Measurements from ENCODE around the gene ETV5. TPM values are rescaled to one million over a fixed set of nuclear protein-coding genes. Genes with fewer than 3 reads are reported as not detected.

The ETV5 gene
- polyA plus RNA-seq, 1 of the 3 experiments (the other 2 are of a cell fraction), result 20.9 TPM

DNA sequence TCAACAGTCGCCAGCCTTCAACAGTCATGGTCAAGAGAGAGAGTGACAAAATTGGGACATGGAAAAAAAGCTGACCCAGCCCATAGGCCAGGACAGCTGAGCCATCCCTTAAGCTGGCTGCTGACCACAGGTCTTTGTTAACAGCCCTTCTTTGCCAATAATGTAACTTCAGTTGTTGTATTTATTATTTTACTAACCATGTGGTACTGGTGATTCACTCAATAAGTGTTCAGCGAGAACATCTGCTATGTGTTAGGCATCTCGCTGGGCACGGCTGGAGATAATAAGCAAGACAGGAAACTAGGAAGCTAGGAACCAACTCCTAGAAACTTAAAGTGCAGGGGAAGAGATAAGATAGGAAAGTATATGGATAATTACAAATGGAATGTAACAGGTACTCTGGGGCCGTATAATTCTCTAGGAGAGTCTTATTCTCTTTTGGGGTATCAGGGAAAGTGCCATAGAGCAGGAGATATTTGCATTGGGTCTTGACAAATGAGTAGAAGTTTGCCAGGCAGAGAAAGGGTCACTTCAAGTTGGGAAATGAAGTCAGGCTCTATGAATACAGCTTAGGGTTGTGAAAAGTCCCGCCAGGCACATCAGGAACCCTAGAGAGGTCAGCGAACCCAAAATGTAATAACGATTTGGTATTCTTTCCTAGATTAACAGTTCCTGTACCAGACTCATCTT is 87.1 kb downstream of the ETV5 start:
- Histone ChIP-seq H3K27ac (ENCODE audit: low read depth in 2 of 2, low read length in 1 of 2) (peak overlapping the region; percentile 11 to 69; a peak in 3 of 4 replicates), H3K4me1 (ENCODE audit: control insufficient read depth in 1 of 2, insufficient read depth in 2 of 2, low read depth in 1 of 2, low read length in 1 of 2) (peaks cover 3 to 4% of the 10 kb centered on the region in 2 experiments; a peak in 2 of 4 replicates), H2AFZ (ENCODE audit: low read depth) (no peak overlapping the region), H3K36me3 (replicated peaks in 1 of 2; ENCODE audit: control insufficient read depth in 1 of 2, insufficient read depth in 2 of 2, low read length in 1 of 2) (no peaks in the 10 kb centered on the region), H3K9me2 (no peaks in the 10 kb centered on the region), H3K4me3 (ENCODE audit: low read depth in 2 of 2, low read length in 1 of 2) (no peak overlapping the region), H3K9ac (no peak overlapping the region), H3K4me2 (peak overlapping the region; percentile 26; the same call in 1 of the 2 replicates), H3K79me2 (ENCODE audit: insufficient read depth) (no peaks in the 10 kb centered on the region), H3K9me3 (no peaks in the 10 kb centered on the region), H3K27me3 (ENCODE audit: insufficient read depth) (no peaks in the 10 kb centered on the region), H3F3A (replicated peaks; ENCODE audit: insufficient read depth) (peaks cover 12% of the 10 kb centered on the region), H4K20me1 (ENCODE audit: insufficient read depth) (no peaks in the 10 kb centered on the region)
- ChIA-PET POLR2A (no interaction called here), CTCF (interaction anchor here (1.3 kb wide), 1 partner anchor 19 kb away, joined by 5 read pairs; no protein-coding TSS in a partner anchor)
- WGBS (ENCODE audit: low lambda C conversion rate), result 42% methylated on average over 8 of the region's 8 CpGs
- peak; percentile 16 for DNase-seq
- TF ChIP-seq FOXJ3 (CRISPR knock-in tag; IDR thresholded peaks at IDR 0.05), result no peak
- peak; percentile 90 for TF ChIP-seq POLR2AphosphoS5 (IDR thresholded peaks at IDR 0.05; ENCODE audit: low read depth, low read length)
- TF ChIP-seq FOSL2 (IDR thresholded peaks at IDR 0.05; ENCODE audit: borderline replicate concordance, low read depth), result peak; percentile 97
- 0 out of 2 replicates have a peak, but pooled peaks have one; percentile 54 for TF ChIP-seq SIN3A (IDR thresholded peaks at IDR 0.05; ENCODE audit: borderline replicate concordance, low read depth, low read length)
- no peak for TF ChIP-seq NRF1 (IDR thresholded peaks at IDR 0.05; ENCODE audit: low read depth, low read length)
- no peak for TF ChIP-seq TAF1 (IDR thresholded peaks at IDR 0.05; ENCODE audit: borderline replicate concordance, low read depth, low read length)
- no peak for TF ChIP-seq RFX5 (IDR thresholded peaks at IDR 0.05; ENCODE audit: low read length)
- TF ChIP-seq, protein P1, sequence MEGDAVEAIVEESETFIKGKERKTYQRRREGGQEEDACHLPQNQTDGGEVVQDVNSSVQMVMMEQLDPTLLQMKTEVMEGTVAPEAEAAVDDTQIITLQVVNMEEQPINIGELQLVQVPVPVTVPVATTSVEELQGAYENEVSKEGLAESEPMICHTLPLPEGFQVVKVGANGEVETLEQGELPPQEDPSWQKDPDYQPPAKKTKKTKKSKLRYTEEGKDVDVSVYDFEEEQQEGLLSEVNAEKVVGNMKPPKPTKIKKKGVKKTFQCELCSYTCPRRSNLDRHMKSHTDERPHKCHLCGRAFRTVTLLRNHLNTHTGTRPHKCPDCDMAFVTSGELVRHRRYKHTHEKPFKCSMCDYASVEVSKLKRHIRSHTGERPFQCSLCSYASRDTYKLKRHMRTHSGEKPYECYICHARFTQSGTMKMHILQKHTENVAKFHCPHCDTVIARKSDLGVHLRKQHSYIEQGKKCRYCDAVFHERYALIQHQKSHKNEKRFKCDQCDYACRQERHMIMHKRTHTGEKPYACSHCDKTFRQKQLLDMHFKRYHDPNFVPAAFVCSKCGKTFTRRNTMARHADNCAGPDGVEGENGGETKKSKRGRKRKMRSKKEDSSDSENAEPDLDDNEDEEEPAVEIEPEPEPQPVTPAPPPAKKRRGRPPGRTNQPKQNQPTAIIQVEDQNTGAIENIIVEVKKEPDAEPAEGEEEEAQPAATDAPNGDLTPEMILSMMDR (IDR thresholded peaks at IDR 0.05), result no peak
- no peak for TF ChIP-seq RAD21 (IDR thresholded peaks at IDR 0.05; ENCODE audit: low read length)
- no peak for TF ChIP-seq EZH2phosphoT487 (IDR thresholded peaks at IDR 0.05; ENCODE audit: borderline replicate concordance, low read depth)
- peak in 1 of 2 experiments; percentile 93; a peak in 2 of 4 replicates for TF ChIP-seq EP300 (IDR thresholded peaks at IDR 0.05; ENCODE audit: borderline replicate concordance in 1 of 2, low read depth in 1 of 2, low read length in 1 of 2)
- TF ChIP-seq, protein P2, sequence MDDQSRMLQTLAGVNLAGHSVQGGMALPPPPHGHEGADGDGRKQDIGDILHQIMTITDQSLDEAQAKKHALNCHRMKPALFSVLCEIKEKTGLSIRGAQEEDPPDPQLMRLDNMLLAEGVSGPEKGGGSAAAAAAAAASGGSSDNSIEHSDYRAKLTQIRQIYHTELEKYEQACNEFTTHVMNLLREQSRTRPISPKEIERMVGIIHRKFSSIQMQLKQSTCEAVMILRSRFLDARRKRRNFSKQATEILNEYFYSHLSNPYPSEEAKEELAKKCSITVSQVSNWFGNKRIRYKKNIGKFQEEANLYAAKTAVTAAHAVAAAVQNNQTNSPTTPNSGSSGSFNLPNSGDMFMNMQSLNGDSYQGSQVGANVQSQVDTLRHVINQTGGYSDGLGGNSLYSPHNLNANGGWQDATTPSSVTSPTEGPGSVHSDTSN (IDR thresholded peaks at IDR 0.05), result peak; percentile 93
- peak; percentile 95 for TF ChIP-seq NFIC (IDR thresholded peaks at IDR 0.05; ENCODE audit: borderline replicate concordance)
- TF ChIP-seq JUND (IDR thresholded peaks at IDR 0.05), result peak; percentile 98
- TF ChIP-seq MEF2A (IDR thresholded peaks at IDR 0.05; ENCODE audit: borderline replicate concordance, low read depth), result no peak
- no peak for TF ChIP-seq ELF1 (IDR thresholded peaks at IDR 0.05)
- no peak for TF ChIP-seq CHD2 (IDR thresholded peaks at IDR 0.05; ENCODE audit: low read length, partially characterized antibody)
- TF ChIP-seq, protein P3, sequence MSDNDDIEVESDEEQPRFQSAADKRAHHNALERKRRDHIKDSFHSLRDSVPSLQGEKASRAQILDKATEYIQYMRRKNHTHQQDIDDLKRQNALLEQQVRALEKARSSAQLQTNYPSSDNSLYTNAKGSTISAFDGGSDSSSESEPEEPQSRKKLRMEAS (IDR thresholded peaks at IDR 0.05; ENCODE audit: low read depth), result peak; percentile 84; the same call in 1 of the 2 replicates
- TF ChIP-seq, protein P4, sequence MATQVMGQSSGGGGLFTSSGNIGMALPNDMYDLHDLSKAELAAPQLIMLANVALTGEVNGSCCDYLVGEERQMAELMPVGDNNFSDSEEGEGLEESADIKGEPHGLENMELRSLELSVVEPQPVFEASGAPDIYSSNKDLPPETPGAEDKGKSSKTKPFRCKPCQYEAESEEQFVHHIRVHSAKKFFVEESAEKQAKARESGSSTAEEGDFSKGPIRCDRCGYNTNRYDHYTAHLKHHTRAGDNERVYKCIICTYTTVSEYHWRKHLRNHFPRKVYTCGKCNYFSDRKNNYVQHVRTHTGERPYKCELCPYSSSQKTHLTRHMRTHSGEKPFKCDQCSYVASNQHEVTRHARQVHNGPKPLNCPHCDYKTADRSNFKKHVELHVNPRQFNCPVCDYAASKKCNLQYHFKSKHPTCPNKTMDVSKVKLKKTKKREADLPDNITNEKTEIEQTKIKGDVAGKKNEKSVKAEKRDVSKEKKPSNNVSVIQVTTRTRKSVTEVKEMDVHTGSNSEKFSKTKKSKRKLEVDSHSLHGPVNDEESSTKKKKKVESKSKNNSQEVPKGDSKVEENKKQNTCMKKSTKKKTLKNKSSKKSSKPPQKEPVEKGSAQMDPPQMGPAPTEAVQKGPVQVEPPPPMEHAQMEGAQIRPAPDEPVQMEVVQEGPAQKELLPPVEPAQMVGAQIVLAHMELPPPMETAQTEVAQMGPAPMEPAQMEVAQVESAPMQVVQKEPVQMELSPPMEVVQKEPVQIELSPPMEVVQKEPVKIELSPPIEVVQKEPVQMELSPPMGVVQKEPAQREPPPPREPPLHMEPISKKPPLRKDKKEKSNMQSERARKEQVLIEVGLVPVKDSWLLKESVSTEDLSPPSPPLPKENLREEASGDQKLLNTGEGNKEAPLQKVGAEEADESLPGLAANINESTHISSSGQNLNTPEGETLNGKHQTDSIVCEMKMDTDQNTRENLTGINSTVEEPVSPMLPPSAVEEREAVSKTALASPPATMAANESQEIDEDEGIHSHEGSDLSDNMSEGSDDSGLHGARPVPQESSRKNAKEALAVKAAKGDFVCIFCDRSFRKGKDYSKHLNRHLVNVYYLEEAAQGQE (IDR thresholded peaks at IDR 0.05; ENCODE audit: low read depth, low read length), result no peak
- TF ChIP-seq, protein P5, sequence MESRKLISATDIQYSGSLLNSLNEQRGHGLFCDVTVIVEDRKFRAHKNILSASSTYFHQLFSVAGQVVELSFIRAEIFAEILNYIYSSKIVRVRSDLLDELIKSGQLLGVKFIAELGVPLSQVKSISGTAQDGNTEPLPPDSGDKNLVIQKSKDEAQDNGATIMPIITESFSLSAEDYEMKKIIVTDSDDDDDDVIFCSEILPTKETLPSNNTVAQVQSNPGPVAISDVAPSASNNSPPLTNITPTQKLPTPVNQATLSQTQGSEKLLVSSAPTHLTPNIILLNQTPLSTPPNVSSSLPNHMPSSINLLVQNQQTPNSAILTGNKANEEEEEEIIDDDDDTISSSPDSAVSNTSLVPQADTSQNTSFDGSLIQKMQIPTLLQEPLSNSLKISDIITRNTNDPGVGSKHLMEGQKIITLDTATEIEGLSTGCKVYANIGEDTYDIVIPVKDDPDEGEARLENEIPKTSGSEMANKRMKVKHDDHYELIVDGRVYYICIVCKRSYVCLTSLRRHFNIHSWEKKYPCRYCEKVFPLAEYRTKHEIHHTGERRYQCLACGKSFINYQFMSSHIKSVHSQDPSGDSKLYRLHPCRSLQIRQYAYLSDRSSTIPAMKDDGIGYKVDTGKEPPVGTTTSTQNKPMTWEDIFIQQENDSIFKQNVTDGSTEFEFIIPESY (IDR thresholded peaks at IDR 0.05; ENCODE audit: borderline replicate concordance, low read depth), result 0 out of 2 replicates have a peak, but pooled peaks have one; percentile 29
- TF ChIP-seq, protein P6, sequence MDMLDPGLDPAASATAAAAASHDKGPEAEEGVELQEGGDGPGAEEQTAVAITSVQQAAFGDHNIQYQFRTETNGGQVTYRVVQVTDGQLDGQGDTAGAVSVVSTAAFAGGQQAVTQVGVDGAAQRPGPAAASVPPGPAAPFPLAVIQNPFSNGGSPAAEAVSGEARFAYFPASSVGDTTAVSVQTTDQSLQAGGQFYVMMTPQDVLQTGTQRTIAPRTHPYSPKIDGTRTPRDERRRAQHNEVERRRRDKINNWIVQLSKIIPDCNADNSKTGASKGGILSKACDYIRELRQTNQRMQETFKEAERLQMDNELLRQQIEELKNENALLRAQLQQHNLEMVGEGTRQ (IDR thresholded peaks at IDR 0.05; ENCODE audit: borderline replicate concordance, low read depth, low read length), result no peak
- TF ChIP-seq TEAD4 (IDR thresholded peaks at IDR 0.05; ENCODE audit: borderline replicate concordance, insufficient read depth), result peak; percentile 86
